Duodenal mucosa (tissue), 2 donors: ENCODE results near the gene OR12D1.

Experiments used
- H3K27ac ChIP-seq: one replicate; pipeline ENCODE4 v1.7.0; 2013; ENCODE audit warnings: low read depth, low read length
- H3K27me3 ChIP-seq, 2 donors: one replicate each; pipeline ENCODE4 v1.7.0; 2013; ENCODE audit warnings: low read length in 2 of 2, control low read depth in 1 of 2; ENCODE audit not compliant: insufficient read depth in 2 of 2, control insufficient read depth in 1 of 2
- H3K36me3 ChIP-seq, 2 donors: one replicate each; pipeline ENCODE4 v1.7.0; 2013; ENCODE audit warnings: low read length in 2 of 2, control low read depth in 1 of 2; ENCODE audit not compliant: insufficient read depth in 2 of 2, control insufficient read depth in 1 of 2
- H3K4me1 ChIP-seq, 2 donors: one replicate each; pipeline ENCODE4 v1.7.0; 2013; ENCODE audit warnings: low read length in 2 of 2, control low read depth in 1 of 2; ENCODE audit not compliant: insufficient read depth in 2 of 2, control insufficient read depth in 1 of 2
- H3K4me3 ChIP-seq, 2 donors: one replicate each; pipeline ENCODE4 v1.7.0; 2013; ENCODE audit warnings: low read length in 2 of 2, low read depth in 1 of 2
- H3K9ac ChIP-seq, 2 donors: one replicate each; pipeline ENCODE4 v1.7.0; 2013; ENCODE audit warnings: low read length in 2 of 2, low read depth in 1 of 2
- H3K9me3 ChIP-seq, 2 donors: one replicate each; pipeline ENCODE4 v1.7.0; 2013; ENCODE audit warnings: low read length in 2 of 2, control low read depth in 1 of 2; ENCODE audit not compliant: control insufficient read depth in 1 of 2

OR12D1 gene

GRCh38 chr6:29414588-29414987 lies at the start of gene OR12D1:
Gene OR12D1, plus strand, starts transcription at chr6:29414928.
- no peak within 1 kb of the TSS for H3K27ac ChIP-seq
- H3K4me3 ChIP-seq, result no peak within 1 kb of the TSS
- H3K27me3 ChIP-seq, result no peaks in the 10 kb centered on the region
- no peaks in the 10 kb centered on the region for H3K36me3 ChIP-seq
- H3K9me3 ChIP-seq, result no peaks in the 10 kb centered on the region
- H3K4me1 ChIP-seq, result no peaks in the 10 kb centered on the region
- H3K9ac ChIP-seq, result no peak within 1 kb of the TSS

GRCh38 chr6:29368765-29369164 lies 46.0 kb upstream of the OR12D1 start, which contains the start of gene OR5V1:
Gene OR5V1, minus strand, starts transcription at chr6:29368865. Its CDS starts 12,670 bp downstream, at chr6:29356195.
- H3K27ac ChIP-seq, result no peak within 1 kb of the TSS
- no peaks in the 10 kb centered on the region for H3K9me3 ChIP-seq
- no peaks in the 10 kb centered on the region for H3K4me1 ChIP-seq
- H3K9ac ChIP-seq, result no peak within 1 kb of the TSS
- H3K4me3 ChIP-seq, result no peak within 1 kb of the TSS
- no peaks in the 10 kb centered on the region for H3K27me3 ChIP-seq
- no peaks in the 10 kb centered on the region for H3K36me3 ChIP-seq

- H3K9ac ChIP-seq, result no peak within 1 kb of the TSS
These were observed 39.5 kb upstream of the OR12D1 start, which contains the start of gene OR12D3 for GRCh38 chr6:29375191-29375590. Gene OR12D3, minus strand, starts transcription at chr6:29375291. Its CDS starts 4 bp downstream, at chr6:29375287.

DNA sequence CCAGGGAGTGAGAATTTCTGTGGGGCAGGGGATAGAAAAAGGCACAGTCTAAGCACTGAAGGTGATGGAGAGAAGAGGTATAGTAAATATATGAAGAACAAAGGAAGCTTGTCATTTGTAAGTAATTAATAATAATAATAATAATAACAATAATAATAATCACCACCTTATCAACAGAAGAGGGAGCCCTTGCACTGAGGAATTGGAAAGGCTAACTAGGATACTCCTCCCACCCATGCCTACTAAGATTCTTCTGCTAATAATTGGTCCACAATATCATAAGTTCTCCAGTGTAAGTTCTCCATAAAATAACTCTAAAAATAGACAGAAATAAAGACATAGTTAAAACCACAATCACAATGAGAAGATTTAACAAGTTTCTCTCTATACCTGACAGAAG lies 38.7 kb upstream of the OR12D1 start:
- Histone ChIP-seq H3K27me3 (no peaks in the 10 kb centered on the region), H3K27ac (no peak overlapping the region), H3K4me3 (no peak overlapping the region), H3K36me3 (no peaks in the 10 kb centered on the region), H3K4me1 (no peaks in the 10 kb centered on the region), H3K9ac (no peak overlapping the region), H3K9me3 (no peaks in the 10 kb centered on the region)

More at GRCh38 chr6:29375191-29375590, 39.5 kb upstream of the OR12D1 start, which contains the start of gene OR12D3:
- Histone ChIP-seq H3K4me3 (no peak within 1 kb of the TSS), H3K27me3 (no peaks in the 10 kb centered on the region), H3K4me1 (no peaks in the 10 kb centered on the region), H3K9me3 (no peaks in the 10 kb centered on the region), H3K36me3 (no peaks in the 10 kb centered on the region), H3K27ac (no peak within 1 kb of the TSS)

GRCh38 chr6:29388533-29388932 lies 26.2 kb upstream of the OR12D1 start:
- Histone ChIP-seq H3K4me3 (no peak overlapping the region), H3K36me3 (no peaks in the 10 kb centered on the region), H3K4me1 (no peaks in the 10 kb centered on the region), H3K27me3 (peaks cover 0 to 3% of the 10 kb centered on the region in 2 donors), H3K27ac (no peak overlapping the region), H3K9ac (no peak overlapping the region), H3K9me3 (no peaks in the 10 kb centered on the region)

DNA sequence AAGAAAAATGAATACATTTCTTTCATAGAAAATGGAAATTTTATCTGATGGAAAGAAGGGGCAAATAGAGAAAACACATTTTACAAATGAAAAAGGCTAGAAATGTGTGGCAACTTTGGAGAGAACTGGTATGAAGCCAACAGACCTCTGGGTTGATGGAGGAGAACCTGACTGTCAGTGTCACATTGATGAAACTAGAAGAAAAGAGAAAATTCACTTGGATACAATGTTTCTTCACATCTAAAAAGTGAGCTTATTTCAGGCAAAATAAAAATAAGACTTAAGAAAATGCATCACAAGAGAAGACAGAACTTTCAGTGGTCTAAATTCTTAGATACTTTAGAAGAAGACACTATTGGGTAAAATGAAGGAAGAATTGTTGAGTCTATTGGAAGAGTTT lies 19.4 kb upstream of the OR12D1 start, which contains the start of gene OR12D2:
TSS of gene OR12D2 (plus strand) at position 301 of the 400 bp plus-strand sequence. CDS start 1,069 bp downstream, outside the sequence.
- peaks cover 0 to 3% of the 10 kb centered on the region in 2 donors for H3K27me3 ChIP-seq
- H3K4me1 ChIP-seq, result no peaks in the 10 kb centered on the region
- no peaks in the 10 kb centered on the region for H3K9me3 ChIP-seq
- no peak within 1 kb of the TSS for H3K4me3 ChIP-seq
- no peak within 1 kb of the TSS for H3K27ac ChIP-seq
- H3K36me3 ChIP-seq, result no peaks in the 10 kb centered on the region
- no peak within 1 kb of the TSS for H3K9ac ChIP-seq

GRCh38 chr6:29399525-29399924 lies 15.2 kb upstream of the OR12D1 start:
- H3K4me1 ChIP-seq, result no peaks in the 10 kb centered on the region
- no peaks in the 10 kb centered on the region for H3K27me3 ChIP-seq
- no peaks in the 10 kb centered on the region for H3K36me3 ChIP-seq
- H3K9ac ChIP-seq, result no peak overlapping the region
- no peaks in the 10 kb centered on the region for H3K9me3 ChIP-seq
- no peak overlapping the region for H3K4me3 ChIP-seq
- no peak overlapping the region for H3K27ac ChIP-seq

- Histone ChIP-seq H3K27me3 (no peaks in the 10 kb centered on the region), H3K4me3 (no peak overlapping the region), H3K27ac (no peak overlapping the region), H3K9ac (no peak overlapping the region), H3K36me3 (no peaks in the 10 kb centered on the region), H3K4me1 (no peaks in the 10 kb centered on the region), H3K9me3 (no peaks in the 10 kb centered on the region)
These were observed 10.9 kb upstream of the OR12D1 start for GRCh38 chr6:29403801-29404200.

DNA sequence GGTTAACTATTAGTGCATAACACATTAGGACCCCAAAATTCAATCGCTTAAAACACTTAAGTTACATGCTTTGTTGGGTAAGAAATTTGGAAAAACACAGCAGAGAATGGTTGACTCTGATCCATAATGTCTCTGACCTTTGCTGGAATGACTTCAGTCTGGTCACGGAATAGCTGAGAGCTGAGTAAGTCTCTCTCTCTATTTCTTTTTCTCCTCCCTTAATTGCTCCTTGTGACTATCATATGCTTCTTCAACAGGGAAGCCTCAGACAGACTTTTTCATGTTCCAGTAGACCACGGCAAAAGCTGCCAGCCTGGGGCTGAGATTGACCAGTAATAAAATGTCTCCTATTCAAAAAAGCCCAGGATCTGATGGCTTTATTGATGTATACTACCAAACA lies 4.8 kb downstream of the OR12D1 start:
- Histone ChIP-seq H3K4me1 (no peaks in the 10 kb centered on the region), H3K4me3 (no peak overlapping the region), H3K27me3 (no peaks in the 10 kb centered on the region), H3K36me3 (no peaks in the 10 kb centered on the region), H3K9ac (no peak overlapping the region), H3K9me3 (no peaks in the 10 kb centered on the region), H3K27ac (no peak overlapping the region)

DNA sequence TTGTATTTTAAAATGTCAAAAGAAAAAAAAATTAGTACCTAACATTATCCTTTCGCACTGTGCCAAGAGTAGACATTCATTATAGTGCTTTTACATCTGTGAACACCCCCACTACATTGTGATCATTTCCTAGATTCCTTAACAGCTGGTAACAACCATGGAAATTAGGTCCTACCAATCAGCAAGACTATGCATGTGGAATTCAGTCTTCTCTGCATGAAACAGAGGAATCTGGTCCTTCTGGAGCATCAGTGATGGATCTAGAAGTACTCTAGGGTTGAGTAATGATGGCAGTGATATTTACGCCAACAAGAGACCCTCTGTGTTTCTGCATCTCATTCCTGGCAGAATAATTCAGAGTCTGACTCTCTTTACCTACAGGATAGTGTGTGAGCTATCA lies 9.4 kb downstream of the OR12D1 start:
- no peaks in the 10 kb centered on the region for H3K36me3 ChIP-seq
- H3K9me3 ChIP-seq, result no peaks in the 10 kb centered on the region
- H3K4me3 ChIP-seq, result no peak overlapping the region
- H3K4me1 ChIP-seq, result no peaks in the 10 kb centered on the region
- H3K27me3 ChIP-seq, result no peaks in the 10 kb centered on the region
- no peak overlapping the region for H3K27ac ChIP-seq
- H3K9ac ChIP-seq, result no peak overlapping the region

DNA sequence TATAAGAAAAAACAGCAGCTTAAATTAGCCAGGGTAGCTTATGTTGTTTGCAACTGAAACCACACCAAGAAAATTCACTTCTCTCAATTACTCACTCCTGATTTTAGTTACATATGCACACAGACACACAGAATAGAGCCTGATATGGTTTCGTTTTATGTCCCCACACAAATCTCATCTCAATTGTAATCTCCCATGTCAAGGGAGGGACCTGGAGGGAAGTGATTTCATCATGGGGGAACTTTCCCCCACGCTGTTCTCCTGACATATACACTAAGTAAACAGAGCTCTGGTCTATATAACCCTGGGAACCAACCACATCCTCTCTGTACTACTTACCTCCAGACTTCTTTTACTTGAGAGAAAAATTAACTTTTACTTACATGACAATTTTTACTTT lies 9.8 kb downstream of the OR12D1 start:
- H3K9ac ChIP-seq, result no peak overlapping the region
- no peak overlapping the region for H3K27ac ChIP-seq
- H3K4me3 ChIP-seq, result no peak overlapping the region
- H3K4me1 ChIP-seq, result no peaks in the 10 kb centered on the region
- H3K27me3 ChIP-seq, result no peaks in the 10 kb centered on the region
- no peaks in the 10 kb centered on the region for H3K36me3 ChIP-seq
- no peaks in the 10 kb centered on the region for H3K9me3 ChIP-seq
